HEK293T (cell line): ENCODE results near the gene KRT80.

Experiments
- CTBP1 ChIP-seq: fragments of 450-650 bp; IDR thresholded peaks from 2 replicates; pipeline ENCODE4 v1.6.1; 2016; ENCODE audit warnings: borderline replicate concordance
- FOXM1 ChIP-seq: fragments of 450-650 bp; IDR thresholded peaks from 2 replicates; pipeline ENCODE4 v1.6.1; 2017; ENCODE audit warnings: mild to moderate bottlenecking, borderline replicate concordance
- NFRKB ChIP-seq: fragments of 450-650 bp; IDR thresholded peaks from 2 replicates; pipeline ENCODE4 v1.6.1; 2016; ENCODE audit warnings: mild to moderate bottlenecking, moderate library complexity

DNA sequence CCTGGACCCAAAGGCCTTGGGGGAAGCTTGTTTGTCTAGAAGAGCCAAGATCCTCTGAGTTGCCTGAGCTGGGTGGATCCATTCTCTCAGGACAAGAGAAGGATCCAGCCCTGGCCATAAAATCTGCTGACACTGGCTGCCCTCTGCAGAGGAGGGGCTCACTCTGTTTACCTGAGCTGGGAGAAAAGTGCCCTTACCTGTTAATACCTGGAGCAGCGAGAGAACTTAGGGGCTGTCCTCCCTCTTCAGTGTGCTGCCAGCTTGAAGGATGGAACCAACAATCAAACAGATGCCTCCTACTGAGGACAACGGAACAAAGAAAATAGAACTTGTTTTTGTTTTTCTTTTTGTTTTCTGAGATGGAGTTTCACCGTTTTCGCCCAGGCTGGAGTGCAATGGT, 33.9 kb upstream of the KRT80 start:
- TF ChIP-seq FOXM1 = no peak
- no peak for TF ChIP-seq CTBP1
- no peak for TF ChIP-seq NFRKB
